ENCODE measurements around the gene LDLRAD3. TPM values are rescaled to one million over a fixed set of nuclear protein-coding genes. Genes with fewer than 3 reads are reported as not detected.

LDLRAD3 gene
- total and polyA plus RNA-seq, 9 donors: 14.5 to 32.4 (median 17.2) TPM

DNA sequence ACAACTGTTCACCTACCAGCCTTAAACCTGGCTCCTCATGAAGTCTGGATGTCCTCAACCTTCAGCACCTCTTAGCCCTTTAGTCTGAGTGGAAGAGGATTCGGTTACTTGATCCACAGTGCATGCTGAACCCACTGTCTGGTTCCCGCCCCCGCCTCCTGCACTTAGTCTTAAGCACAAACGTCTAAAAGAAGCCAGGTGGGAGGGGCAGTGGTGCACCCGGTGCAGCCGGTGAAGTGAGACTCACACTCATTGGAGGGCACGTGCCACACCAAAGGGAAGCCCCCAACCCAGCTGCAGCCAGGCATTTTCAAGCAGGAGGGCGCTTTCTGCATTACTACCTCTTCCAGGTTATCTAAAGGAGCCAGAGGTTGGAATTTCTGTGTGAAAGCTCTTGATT is 198.6 kb downstream of the LDLRAD3 start:
- H3K4me1 ChIP-seq (ENCODE audit: insufficient read depth): no peaks in the 10 kb centered on the region
- H3K4me3 ChIP-seq: no peak overlapping the region
- no peak for DNase-seq
- 57 to 61% (median 57%) methylated on average over 8 of the region's 8 CpGs for WGBS, 3 donors
- no peaks in the 10 kb centered on the region for H3K27me3 ChIP-seq
- no peak overlapping the region for H3K27ac ChIP-seq
- no peaks in the 10 kb centered on the region for H3K9me3 ChIP-seq
- no peaks in the 10 kb centered on the region for H3K36me3 ChIP-seq
- intact Hi-C loops (cut with DNase I): no loop called here
- no peak for TF ChIP-seq CTCF (IDR thresholded peaks at IDR 0.05)
- TF ChIP-seq POLR2A (IDR thresholded peaks at IDR 0.05): no peak
- TF ChIP-seq EP300 (IDR thresholded peaks at IDR 0.05): no peak

GRCh38 chr11:36142879-36143278 is 199.0 kb downstream of the LDLRAD3 start:
- Histone ChIP-seq H3K27ac (no peak overlapping the region), H3K4me1 (ENCODE audit: insufficient read depth) (no peaks in the 10 kb centered on the region), H3K4me3 (no peak overlapping the region), H3K9me3 (no peaks in the 10 kb centered on the region), H3K36me3 (no peaks in the 10 kb centered on the region), H3K27me3 (no peaks in the 10 kb centered on the region)
- intact Hi-C loops (cut with DNase I): no loop called here
- no peak for TF ChIP-seq POLR2A (IDR thresholded peaks at IDR 0.05)
- no peak for TF ChIP-seq CTCF (IDR thresholded peaks at IDR 0.05)
- no peak for TF ChIP-seq EP300 (IDR thresholded peaks at IDR 0.05)
- DNase-seq: no peak
- WGBS, 3 donors: 96 to 99% (median 99%) methylated on average over 6 of the region's 6 CpGs

- intact Hi-C loops (cut with DNase I): no loop called here
- Histone ChIP-seq H3K36me3 (no peaks in the 10 kb centered on the region), H3K27ac (no peak overlapping the region)
Observed at GRCh38 chr11:36146437-36146836, 202.6 kb downstream of the LDLRAD3 start.

GRCh38 chr11:36147491-36147890 is 203.6 kb downstream of the LDLRAD3 start:
- Histone ChIP-seq H3K4me1 (ENCODE audit: insufficient read depth) (peaks cover 9% of the 10 kb centered on the region), H3K4me3 (no peak overlapping the region), H3K9me3 (no peaks in the 10 kb centered on the region), H3K27ac (no peak overlapping the region), H3K27me3 (no peaks in the 10 kb centered on the region), H3K36me3 (no peaks in the 10 kb centered on the region)
- 30 to 41% (median 31%) methylated on average over 1 of the region's 1 CpG for WGBS, 3 donors
- TF ChIP-seq POLR2A (IDR thresholded peaks at IDR 0.05): no peak
- no peak for TF ChIP-seq EP300 (IDR thresholded peaks at IDR 0.05)
- TF ChIP-seq CTCF (IDR thresholded peaks at IDR 0.05): no peak
- no peak for DNase-seq
- intact Hi-C loops (cut with DNase I): no loop called here

More at GRCh38 chr11:36146437-36146836, 202.6 kb downstream of the LDLRAD3 start:
- peaks cover 9% of the 10 kb centered on the region for H3K4me1 ChIP-seq (ENCODE audit: insufficient read depth)
- WGBS, 3 donors: 66 to 85% (median 77%) methylated on average over 5 of the region's 5 CpGs
- H3K4me3 ChIP-seq: no peak overlapping the region
- no peak for DNase-seq
- H3K9me3 ChIP-seq: no peaks in the 10 kb centered on the region
- no peak for TF ChIP-seq EP300 (IDR thresholded peaks at IDR 0.05)
- TF ChIP-seq POLR2A (IDR thresholded peaks at IDR 0.05): no peak
- no peak for TF ChIP-seq CTCF (IDR thresholded peaks at IDR 0.05)
- no peaks in the 10 kb centered on the region for H3K27me3 ChIP-seq

Measured in ovary (tissue), 9 donors.